ENCODE results near the gene PRSS27. TPM values are rescaled to one million over a fixed set of nuclear protein-coding genes. Genes with fewer than 3 reads are reported as not detected.

Gene PRSS27
- total and polyA plus RNA-seq, 2 of the 8 experiments (the other 6 are each of a cell fraction or from before 2014, with no cell fraction given), result 1.3 to 7.5 TPM

- no peak for TF ChIP-seq CHD7 (IDR thresholded peaks at IDR 0.05; ENCODE audit: insufficient replicate concordance, low read length)
- no peak for TF ChIP-seq RXRA (IDR thresholded peaks at IDR 0.05; ENCODE audit: insufficient read depth, low read depth, low read length)
- no peak for TF ChIP-seq E2F6 (IDR thresholded peaks at IDR 0.05)
- no peak for TF ChIP-seq HDAC2 (IDR thresholded peaks at IDR 0.05; ENCODE audit: borderline replicate concordance in 1 of 2, low read depth in 2 of 2, low read length in 2 of 2)
Observed at GRCh38 chr16:2709588-2709984, 10.4 kb downstream of the PRSS27 start (continued).
